ENCODE measurements around the gene GHRH. TPM values are rescaled to one million over a fixed set of nuclear protein-coding genes. Genes with fewer than 3 reads are reported as not detected.

GHRH gene
- total and polyA plus RNA-seq, 2 of the 4 experiments (the other 2 are of a cell fraction) = not detected

GRCh38 chr20:37228082-37228481, 33.5 kb downstream of the GHRH start:
- intact Hi-C loops (cut with micrococcal nuclease) = no loop called here
- in situ Hi-C loops (cut with MboI; ENCODE audit: low sequenced_read_pairs) = no loop called here
- Histone ChIP-seq H3K9ac (ENCODE audit: low read depth, low read length) (no peak overlapping the region), H3K27me3 (ENCODE audit: control insufficient read depth, insufficient read depth, low read length) (no peaks in the 10 kb centered on the region), H3K4me1 (ENCODE audit: control insufficient read depth, insufficient read depth, low read length) (no peaks in the 10 kb centered on the region), H3K4ac (ENCODE audit: low read depth, low read length) (no peak overlapping the region), H4K20me1 (ENCODE audit: insufficient read depth, low read length) (no peaks in the 10 kb centered on the region), H2AK9ac (replicated peaks; ENCODE audit: low read depth, low read length, poor library complexity) (no peak overlapping the region), H4K8ac (ENCODE audit: low read depth in 2 of 2, low read length in 2 of 2) (no peak overlapping the region), H2AK5ac (ENCODE audit: low read depth, low read length) (no peak overlapping the region), H4K91ac (ENCODE audit: insufficient read depth, low read depth, low read length) (no peak overlapping the region), H3K14ac (replicated peaks; ENCODE audit: low read depth, low read length) (no peak overlapping the region), H2BK20ac (ENCODE audit: low read depth, low read length) (no peak overlapping the region), H3K23ac (ENCODE audit: low read depth, low read length) (no peak overlapping the region), H3K9me1 (ENCODE audit: insufficient read depth, low read length) (no peaks in the 10 kb centered on the region; the same call in 1 of the 2 replicates), H3K4me2 (ENCODE audit: low read depth, low read length) (no peak overlapping the region), H3K4me3 (ENCODE audit: insufficient read depth, low read depth, low read length) (no peak overlapping the region), H3K56ac (ENCODE audit: extremely low read depth, insufficient read depth, low read length) (no peak overlapping the region), H3K79me1 (ENCODE audit: low read depth in 1 of 2, low read length in 2 of 2) (peaks cover 8 to 10% of the 10 kb centered on the region in 2 experiments; a peak in 3 of 4 replicates), H2BK120ac (ENCODE audit: low read depth, low read length) (no peak overlapping the region), H3K27ac (ENCODE audit: insufficient read depth, low read length) (no peak overlapping the region), H2BK15ac (ENCODE audit: low read depth, low read length) (no peak overlapping the region), H2BK5ac (ENCODE audit: low read depth, low read length, poor library complexity, severe bottlenecking) (no peak overlapping the region), H3K18ac (ENCODE audit: low read depth, low read length) (no peak overlapping the region), H3K9me3 (ENCODE audit: control insufficient read depth, insufficient read depth, low read length) (no peaks in the 10 kb centered on the region), H4K5ac (ENCODE audit: low read depth, low read length) (no peak overlapping the region), H3K36me3 (ENCODE audit: control insufficient read depth, insufficient read depth, low read length) (peaks cover 69% of the 10 kb centered on the region), H2AFZ (replicated peaks; ENCODE audit: low read length, poor library complexity) (no peak overlapping the region)
- dilution Hi-C loops (cut with HindIII; ENCODE audit: low sequenced_read_pairs, unreplicated experiment) = no loop called here
- BruUV-seq (replicated peaks) = no TSS peak
- ChIA-PET CTCF (no interaction called here), POLR2A (ENCODE audit: unreplicated experiment) (no interaction called here)
- TF ChIP-seq MAZ (IDR thresholded peaks at IDR 0.05; ENCODE audit: borderline replicate concordance, low read depth, low read length) (no peak), POLR2A (IDR thresholded peaks at IDR 0.05; ENCODE audit: low read depth, low read length) (no peak), ELK1 (IDR thresholded peaks at IDR 0.05; ENCODE audit: borderline replicate concordance, low read depth, low read length) (no peak), MXI1 (IDR thresholded peaks at IDR 0.05; ENCODE audit: borderline replicate concordance, low read depth, low read length) (no peak), RCOR1 (IDR thresholded peaks at IDR 0.05; ENCODE audit: insufficient replicate concordance, low read length) (no peak), BHLHE40 (IDR thresholded peaks at IDR 0.05; ENCODE audit: low read depth, low read length) (no peak), MAFK (IDR thresholded peaks at IDR 0.05; ENCODE audit: low read depth, low read length) (no peak), CHD1 (IDR thresholded peaks at IDR 0.05; ENCODE audit: low read depth, low read length) (no peak), RAD21 (IDR thresholded peaks at IDR 0.05; ENCODE audit: low read length) (no peak), NFE2L2 (IDR thresholded peaks at IDR 0.05; ENCODE audit: low read depth, low read length) (no peak), FOS (IDR thresholded peaks at IDR 0.05; ENCODE audit: low read depth, low read length) (no peak), SMC3 (IDR thresholded peaks at IDR 0.05; ENCODE audit: low read depth, low read length) (no peak), USF2 (IDR thresholded peaks at IDR 0.05; ENCODE audit: low read depth, low read length) (no peak), RFX5 (IDR thresholded peaks at IDR 0.05; ENCODE audit: low read depth, low read length) (no peak), CEBPB (IDR thresholded peaks at IDR 0.05; ENCODE audit: low read depth, low read length) (no peak)
- TF ChIP-seq, protein P1, sequence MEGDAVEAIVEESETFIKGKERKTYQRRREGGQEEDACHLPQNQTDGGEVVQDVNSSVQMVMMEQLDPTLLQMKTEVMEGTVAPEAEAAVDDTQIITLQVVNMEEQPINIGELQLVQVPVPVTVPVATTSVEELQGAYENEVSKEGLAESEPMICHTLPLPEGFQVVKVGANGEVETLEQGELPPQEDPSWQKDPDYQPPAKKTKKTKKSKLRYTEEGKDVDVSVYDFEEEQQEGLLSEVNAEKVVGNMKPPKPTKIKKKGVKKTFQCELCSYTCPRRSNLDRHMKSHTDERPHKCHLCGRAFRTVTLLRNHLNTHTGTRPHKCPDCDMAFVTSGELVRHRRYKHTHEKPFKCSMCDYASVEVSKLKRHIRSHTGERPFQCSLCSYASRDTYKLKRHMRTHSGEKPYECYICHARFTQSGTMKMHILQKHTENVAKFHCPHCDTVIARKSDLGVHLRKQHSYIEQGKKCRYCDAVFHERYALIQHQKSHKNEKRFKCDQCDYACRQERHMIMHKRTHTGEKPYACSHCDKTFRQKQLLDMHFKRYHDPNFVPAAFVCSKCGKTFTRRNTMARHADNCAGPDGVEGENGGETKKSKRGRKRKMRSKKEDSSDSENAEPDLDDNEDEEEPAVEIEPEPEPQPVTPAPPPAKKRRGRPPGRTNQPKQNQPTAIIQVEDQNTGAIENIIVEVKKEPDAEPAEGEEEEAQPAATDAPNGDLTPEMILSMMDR (conservative IDR thresholded peaks at IDR 0.05; ENCODE audit: low read depth, low read length) = no peak
- no peak for ATAC-seq (ENCODE audit: low read depth)
- no peak for DNase-seq
- whole genome bisulfite sequencing, 2 experiments (ENCODE audit: extremely low coverage in 2 of 2, insufficient read length in 1 of 2) = 90% methylated on average over 1 of the region's 6 CpGs; no CpG with 5 or more reads in 1 of the 2 experiments

Data from IMR-90 (cell line).